Activated CD8-positive, alpha-beta T cell treated with anti-CD3 and anti-CD28 coated beads for 36 hours (primary cell): ENCODE data around the gene MEF2C. TPM values are rescaled to one million over a fixed set of nuclear protein-coding genes. Genes with fewer than 3 reads are reported as not detected.

Experiments
- ATAC-seq: fragments of 200-7000 bp; cut with Tn5 transposase; one replicate; pipeline ENCODE4 v1.10.0; 2021; ENCODE audit warnings: mild to moderate bottlenecking, moderate library complexity
- CTCF ChIA-PET: fragments of 350-600 bp; sonication (Branson Sonifier 250); formaldehyde crosslinking; loops from one replicate; lab custom pipeline; 2021; ENCODE audit warnings: antibody characterized with exemption; lab: Charles Lee
- POLR2A ChIA-PET: fragments of 350-600 bp; sonication (Branson Sonifier 250); formaldehyde crosslinking; loops from one replicate; lab custom pipeline; 2021; ENCODE audit warnings: antibody characterized with exemption; lab: Charles Lee
- DNase-seq: peaks from one replicate; pipeline ENCODE4 v3.0.0-alpha.2; 2020
- H3K27ac Mint-ChIP-seq: one replicate; pipeline ENCODE4 v1.8.0; 2021; ENCODE audit warnings: mild to moderate bottlenecking, mixed read lengths
- H3K27me3 Mint-ChIP-seq: one replicate; pipeline ENCODE4 v1.8.0; 2021; ENCODE audit warnings: mixed read lengths
- H3K36me3 Mint-ChIP-seq: one replicate; pipeline ENCODE4 v1.8.0; 2021; ENCODE audit warnings: low read depth, mixed read lengths
- H3K4me1 Mint-ChIP-seq: one replicate; pipeline ENCODE4 v1.8.0; 2021; ENCODE audit warnings: low read depth, mixed read lengths
- H3K4me3 Mint-ChIP-seq: one replicate; pipeline ENCODE4 v1.8.0; 2021; ENCODE audit warnings: mild to moderate bottlenecking, moderate library complexity, mixed read lengths
- H3K9me3 Mint-ChIP-seq: one replicate; pipeline ENCODE4 v1.8.0; 2021; ENCODE audit warnings: mixed read lengths
- intact Hi-C: fragments of 100-400 bp; cut with micrococcal nuclease; formaldehyde crosslinking; loops from one replicate; pipeline ENCODE4 v1.10.0; 2022
- total RNA-seq, 2 experiments: library from RNA; stranded (reverse); gene quantifications; one replicate each; pipeline ENCODE4 v1.2.3, GENCODE V29; 2021
- TF ChIP-seq, protein P1 (sequence below): fragments of 200-600 bp; IDR thresholded peaks from one replicate; pipeline ENCODE4 v1.8.0; 2022; ENCODE audit warnings: antibody characterized with exemption, mild to moderate bottlenecking

MEF2C gene
- total RNA-seq, 2 experiments from 2014 or later: 0.27 to 1.3 TPM

- DNase-seq (no peak), ATAC-seq (no peak)
- TF ChIP-seq, protein P1, sequence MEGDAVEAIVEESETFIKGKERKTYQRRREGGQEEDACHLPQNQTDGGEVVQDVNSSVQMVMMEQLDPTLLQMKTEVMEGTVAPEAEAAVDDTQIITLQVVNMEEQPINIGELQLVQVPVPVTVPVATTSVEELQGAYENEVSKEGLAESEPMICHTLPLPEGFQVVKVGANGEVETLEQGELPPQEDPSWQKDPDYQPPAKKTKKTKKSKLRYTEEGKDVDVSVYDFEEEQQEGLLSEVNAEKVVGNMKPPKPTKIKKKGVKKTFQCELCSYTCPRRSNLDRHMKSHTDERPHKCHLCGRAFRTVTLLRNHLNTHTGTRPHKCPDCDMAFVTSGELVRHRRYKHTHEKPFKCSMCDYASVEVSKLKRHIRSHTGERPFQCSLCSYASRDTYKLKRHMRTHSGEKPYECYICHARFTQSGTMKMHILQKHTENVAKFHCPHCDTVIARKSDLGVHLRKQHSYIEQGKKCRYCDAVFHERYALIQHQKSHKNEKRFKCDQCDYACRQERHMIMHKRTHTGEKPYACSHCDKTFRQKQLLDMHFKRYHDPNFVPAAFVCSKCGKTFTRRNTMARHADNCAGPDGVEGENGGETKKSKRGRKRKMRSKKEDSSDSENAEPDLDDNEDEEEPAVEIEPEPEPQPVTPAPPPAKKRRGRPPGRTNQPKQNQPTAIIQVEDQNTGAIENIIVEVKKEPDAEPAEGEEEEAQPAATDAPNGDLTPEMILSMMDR: no peak
- H3K36me3 Mint-ChIP-seq: no peaks in the 10 kb centered on the region
- H3K27me3 Mint-ChIP-seq: peaks cover 4% of the 10 kb centered on the region
- H3K27ac Mint-ChIP-seq: no peak overlapping the region
- peaks cover 5% of the 10 kb centered on the region for H3K4me1 Mint-ChIP-seq
- H3K4me3 Mint-ChIP-seq: no peak overlapping the region
- ChIA-PET CTCF (no interaction called here), POLR2A (no interaction called here)
- H3K9me3 Mint-ChIP-seq: no peaks in the 10 kb centered on the region
- intact Hi-C loops: no loop called here
Observed at GRCh38 chr5:88732862-88733261, 150.1 kb downstream of the MEF2C start.

DNA sequence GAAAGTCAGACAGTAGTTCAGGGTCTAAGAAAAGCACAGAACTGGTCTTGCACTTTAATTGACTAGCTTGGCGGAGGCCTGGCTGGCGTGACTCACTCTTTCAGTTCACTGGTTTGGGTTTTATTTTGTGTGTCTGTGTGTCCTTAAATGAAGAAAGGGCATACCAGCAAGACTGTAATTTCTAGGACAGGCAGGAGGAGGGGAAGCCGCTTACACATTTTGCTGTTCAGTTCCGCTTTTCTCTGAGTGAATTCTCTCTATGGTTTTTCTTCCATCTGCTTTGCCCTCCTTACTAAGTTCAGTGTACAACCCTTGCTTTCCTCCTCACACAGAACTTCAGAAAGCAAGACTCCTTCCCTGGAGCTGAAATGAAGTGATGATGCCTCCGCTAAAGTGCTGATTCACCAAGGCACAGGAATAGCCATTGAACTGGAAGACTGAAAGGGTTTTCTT, 150.8 kb downstream of the MEF2C start:
- TF ChIP-seq, protein P1: no peak
- ChIA-PET POLR2A (no interaction called here), CTCF (interaction anchor here (0.8 kb wide), 1 partner anchor 12 kb away, joined by 3 read pairs; no protein-coding TSS in a partner anchor)
- peak; percentile 17 for DNase-seq
- no peaks in the 10 kb centered on the region for H3K36me3 Mint-ChIP-seq
- no peak overlapping the region for H3K4me3 Mint-ChIP-seq
- no peak for ATAC-seq
- H3K4me1 Mint-ChIP-seq: peaks cover 5% of the 10 kb centered on the region
- intact Hi-C loops: no loop called here
- no peak overlapping the region for H3K27ac Mint-ChIP-seq
- H3K9me3 Mint-ChIP-seq: no peaks in the 10 kb centered on the region
- H3K27me3 Mint-ChIP-seq: peaks cover 1% of the 10 kb centered on the region

GRCh38 chr5:88729829-88730182, 153.2 kb downstream of the MEF2C start:
- Mint-ChIP-seq H3K27ac (no peak overlapping the region), H3K4me3 (no peak overlapping the region), H3K9me3 (no peaks in the 10 kb centered on the region), H3K36me3 (no peaks in the 10 kb centered on the region), H3K4me1 (peaks cover 5% of the 10 kb centered on the region), H3K27me3 (peaks cover 10% of the 10 kb centered on the region)
- TF ChIP-seq, protein P1: peak; percentile 40
- intact Hi-C loops: loop anchor here (5.0 kb wide), 1 partner anchor 1537 kb away; no protein-coding TSS in a partner anchor
- no peak for ATAC-seq
- DNase-seq: no peak
- CTCF ChIA-PET: interaction anchor here (0.6 to 4.1 kb wide), 50 partner anchors 8 to 1708 kb away, joined by 3 to 30 read pairs (median 4); no protein-coding TSS in a partner anchor
- POLR2A ChIA-PET: no interaction called here

DNA sequence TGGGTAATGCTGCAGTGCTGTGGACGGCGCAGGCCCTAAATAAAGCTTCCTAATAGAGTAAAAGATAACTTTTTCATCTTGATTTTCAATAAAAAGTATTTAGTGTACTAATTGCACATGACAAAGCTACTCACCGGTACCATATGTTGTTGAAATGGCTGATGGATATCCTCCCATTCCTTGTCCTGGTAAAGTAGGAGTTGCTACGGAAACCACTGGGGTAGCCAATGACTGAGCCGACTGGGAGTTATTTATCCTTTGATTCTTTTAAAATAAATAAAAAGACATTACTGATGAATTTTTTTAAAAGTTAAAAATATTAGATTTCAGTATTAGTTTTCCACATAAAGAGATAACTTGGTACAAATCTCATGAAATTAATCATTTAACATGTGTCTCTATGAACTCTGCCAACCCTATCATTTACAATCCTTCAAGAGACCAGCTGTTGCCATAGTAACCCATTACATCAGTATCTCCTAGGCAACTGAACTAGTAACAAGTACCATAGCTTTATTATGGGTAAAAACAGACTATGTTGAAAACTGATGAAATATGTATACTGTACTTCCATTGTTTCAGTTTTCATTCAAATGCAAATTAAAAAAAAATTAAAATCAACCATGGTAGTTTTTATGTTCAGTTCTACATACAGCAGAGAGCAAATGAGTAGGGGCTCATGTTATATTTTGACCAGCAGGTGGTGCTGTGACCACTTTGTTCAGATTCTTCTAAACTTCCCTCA, 153.7 kb downstream of the MEF2C start:
- H3K9me3 Mint-ChIP-seq: no peaks in the 10 kb centered on the region
- ChIA-PET POLR2A (interaction anchor here (0.6 kb wide), 1 partner anchor 386 kb away, joined by 4 read pairs; no protein-coding TSS in a partner anchor), CTCF (interaction anchor here (0.6 to 4.1 kb wide), 55 partner anchors 8 to 1709 kb away, joined by 3 to 30 read pairs (median 4); no protein-coding TSS in a partner anchor)
- intact Hi-C loops: loop anchor here (5.0 kb wide), 1 partner anchor 1538 kb away; no protein-coding TSS in a partner anchor
- H3K4me1 Mint-ChIP-seq: peaks cover 5% of the 10 kb centered on the region
- H3K27ac Mint-ChIP-seq: no peak overlapping the region
- H3K4me3 Mint-ChIP-seq: no peak overlapping the region
- peaks cover 10% of the 10 kb centered on the region for H3K27me3 Mint-ChIP-seq
- no peaks in the 10 kb centered on the region for H3K36me3 Mint-ChIP-seq
- TF ChIP-seq, protein P1: peak; percentile 80
- DNase-seq: peak; percentile 76
- peak; percentile 71 for ATAC-seq
